Measurements from ENCODE around the gene ROBO2. TPM values are rescaled to one million over a fixed set of nuclear protein-coding genes. Genes with fewer than 3 reads are reported as not detected.

The ROBO2 gene
- total RNA-seq, 1 experiment from 2014 or later: not detected

- CTCF ChIA-PET: no interaction called here
- Histone ChIP-seq H3K27me3 (ENCODE audit: insufficient read depth, low read length) (no peaks in the 10 kb centered on the region), H3K9me3 (ENCODE audit: control insufficient read depth in 1 of 2, insufficient read depth in 1 of 2, low read depth in 1 of 2, low read length in 2 of 2) (peaks cover 11 to 14% of the 10 kb centered on the region in 2 experiments; a peak in 2 of 4 replicates)
These were observed 194.1 kb downstream of the ROBO2 start for GRCh38 chr3:77234004-77234403.

DNA sequence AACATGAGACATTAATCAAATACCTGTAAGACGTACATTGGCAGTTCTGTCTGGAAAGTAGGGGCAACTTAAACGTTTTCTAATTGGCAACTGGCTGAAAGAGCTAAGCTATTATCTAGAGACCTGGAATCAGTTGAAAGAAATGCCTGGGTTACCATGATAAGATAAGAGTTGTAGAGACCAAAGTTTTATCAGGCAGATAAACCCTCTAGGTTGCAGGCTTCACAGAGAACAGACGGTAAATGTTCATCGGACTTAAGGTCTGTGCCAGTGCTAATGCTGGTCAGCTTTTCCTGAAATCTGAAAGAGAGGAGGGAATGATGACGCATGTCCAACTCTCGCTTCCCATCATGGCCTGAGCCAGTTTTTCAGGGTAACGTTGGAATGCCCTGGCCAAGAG is 196.2 kb downstream of the ROBO2 start:
- H2AFZ ChIP-seq (ENCODE audit: low read depth, low read length, poor library complexity, severe bottlenecking): no peak overlapping the region
- H3K79me2 ChIP-seq (ENCODE audit: insufficient read depth, low read length): no peaks in the 10 kb centered on the region
- H3K4me3 ChIP-seq (replicated peaks in 1 of 2; ENCODE audit: low read depth in 1 of 2, low read length in 2 of 2): no peak overlapping the region
- H3K27ac ChIP-seq (ENCODE audit: low read depth, low read length): no peak overlapping the region
- H3K36me3 ChIP-seq (ENCODE audit: control insufficient read depth in 1 of 2, insufficient read depth in 2 of 2, low read length in 2 of 2): no peaks in the 10 kb centered on the region
- no peak overlapping the region for H3K9ac ChIP-seq (ENCODE audit: low read length)
- peaks cover 8 to 11% of the 10 kb centered on the region in 2 experiments; a peak in 2 of 4 replicates for H3K9me3 ChIP-seq (ENCODE audit: control insufficient read depth in 1 of 2, insufficient read depth in 1 of 2, low read depth in 1 of 2, low read length in 2 of 2)
- ChIA-PET CTCF (no interaction called here), RAD21 (ENCODE audit: low non-redundant PET in 1 of 2, low total read pairs in 2 of 2, uncharacterized antibody in 2 of 2, unreplicated experiment in 2 of 2) (no interaction called here), POLR2A (no interaction called here)
- no peaks in the 10 kb centered on the region for H4K20me1 ChIP-seq (ENCODE audit: insufficient read depth)
- intact Hi-C loops (cut with micrococcal nuclease): no loop called here
- no peaks in the 10 kb centered on the region for H3K9me2 ChIP-seq (ENCODE audit: insufficient read depth)
- no TSS peak for BruUV-seq (replicated peaks)
- H3K27me3 ChIP-seq (ENCODE audit: insufficient read depth, low read length): no peaks in the 10 kb centered on the region
- ATAC-seq (no peak), DNase-seq (ENCODE audit: low read depth, low spot score) (no peak)
- H3K4me1 ChIP-seq (ENCODE audit: control insufficient read depth in 1 of 2, insufficient read depth in 2 of 2, low read length in 2 of 2): no peaks in the 10 kb centered on the region
- no peak overlapping the region for H3K4me2 ChIP-seq (ENCODE audit: low read length)
- no peak for TF ChIP-seq ATF3 (IDR thresholded peaks at IDR 0.05)
- TF ChIP-seq EZH2phosphoT487 (IDR thresholded peaks at IDR 0.05; ENCODE audit: borderline replicate concordance): no peak
- TF ChIP-seq REST (IDR thresholded peaks at IDR 0.05; ENCODE audit: low read depth): no peak
- TF ChIP-seq, protein P1, sequence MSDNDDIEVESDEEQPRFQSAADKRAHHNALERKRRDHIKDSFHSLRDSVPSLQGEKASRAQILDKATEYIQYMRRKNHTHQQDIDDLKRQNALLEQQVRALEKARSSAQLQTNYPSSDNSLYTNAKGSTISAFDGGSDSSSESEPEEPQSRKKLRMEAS (IDR thresholded peaks at IDR 0.05): no peak
- no peak for TF ChIP-seq POLR2A (IDR thresholded peaks at IDR 0.05; ENCODE audit: borderline replicate concordance, extremely low read depth, insufficient read depth, insufficient read length)
- no peak for TF ChIP-seq RAD21 (IDR thresholded peaks at IDR 0.05; ENCODE audit: low read depth)
- TF ChIP-seq CEBPB (IDR thresholded peaks at IDR 0.05; ENCODE audit: low read depth): no peak
- TF ChIP-seq, protein P2, sequence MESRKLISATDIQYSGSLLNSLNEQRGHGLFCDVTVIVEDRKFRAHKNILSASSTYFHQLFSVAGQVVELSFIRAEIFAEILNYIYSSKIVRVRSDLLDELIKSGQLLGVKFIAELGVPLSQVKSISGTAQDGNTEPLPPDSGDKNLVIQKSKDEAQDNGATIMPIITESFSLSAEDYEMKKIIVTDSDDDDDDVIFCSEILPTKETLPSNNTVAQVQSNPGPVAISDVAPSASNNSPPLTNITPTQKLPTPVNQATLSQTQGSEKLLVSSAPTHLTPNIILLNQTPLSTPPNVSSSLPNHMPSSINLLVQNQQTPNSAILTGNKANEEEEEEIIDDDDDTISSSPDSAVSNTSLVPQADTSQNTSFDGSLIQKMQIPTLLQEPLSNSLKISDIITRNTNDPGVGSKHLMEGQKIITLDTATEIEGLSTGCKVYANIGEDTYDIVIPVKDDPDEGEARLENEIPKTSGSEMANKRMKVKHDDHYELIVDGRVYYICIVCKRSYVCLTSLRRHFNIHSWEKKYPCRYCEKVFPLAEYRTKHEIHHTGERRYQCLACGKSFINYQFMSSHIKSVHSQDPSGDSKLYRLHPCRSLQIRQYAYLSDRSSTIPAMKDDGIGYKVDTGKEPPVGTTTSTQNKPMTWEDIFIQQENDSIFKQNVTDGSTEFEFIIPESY (IDR thresholded peaks at IDR 0.05; ENCODE audit: extremely low read depth, insufficient replicate concordance, low read length): no peak
- no peak for TF ChIP-seq SIN3A (IDR thresholded peaks at IDR 0.05; ENCODE audit: low read depth)
- no peak for TF ChIP-seq ELF1 (IDR thresholded peaks at IDR 0.05; ENCODE audit: borderline replicate concordance, low read depth)
- no peak for TF ChIP-seq TCF7L2 (IDR thresholded peaks at IDR 0.05; ENCODE audit: borderline replicate concordance, extremely low read depth, insufficient read depth, insufficient read length)
- no peak for TF ChIP-seq FOSL1 (IDR thresholded peaks at IDR 0.05; ENCODE audit: low read depth)

More at GRCh38 chr3:77234004-77234403, 194.1 kb downstream of the ROBO2 start:
- TF ChIP-seq SP1 (IDR thresholded peaks at IDR 0.05; ENCODE audit: low read depth) (no peak), FOSL1 (IDR thresholded peaks at IDR 0.05; ENCODE audit: low read depth) (no peak)
- TF ChIP-seq, protein P1 (IDR thresholded peaks at IDR 0.05): no peak
- ChIA-PET RAD21 (ENCODE audit: low non-redundant PET in 1 of 2, low total read pairs in 2 of 2, uncharacterized antibody in 2 of 2, unreplicated experiment in 2 of 2) (no interaction called here), POLR2A (no interaction called here)
- Histone ChIP-seq H3K9me2 (ENCODE audit: insufficient read depth) (no peaks in the 10 kb centered on the region), H3K4me2 (ENCODE audit: low read length) (no peak overlapping the region), H4K20me1 (ENCODE audit: insufficient read depth) (no peaks in the 10 kb centered on the region), H3K36me3 (ENCODE audit: control insufficient read depth in 1 of 2, insufficient read depth in 2 of 2, low read length in 2 of 2) (no peaks in the 10 kb centered on the region), H3K79me2 (ENCODE audit: insufficient read depth, low read length) (no peaks in the 10 kb centered on the region), H3K9ac (ENCODE audit: low read length) (no peak overlapping the region), H3K4me3 (replicated peaks in 1 of 2; ENCODE audit: low read depth in 1 of 2, low read length in 2 of 2) (no peak overlapping the region), H3K27ac (ENCODE audit: low read depth, low read length) (no peak overlapping the region), H2AFZ (ENCODE audit: low read depth, low read length, poor library complexity, severe bottlenecking) (no peak overlapping the region), H3K4me1 (ENCODE audit: control insufficient read depth in 1 of 2, insufficient read depth in 2 of 2, low read length in 2 of 2) (no peaks in the 10 kb centered on the region)
- DNase-seq (ENCODE audit: low read depth, low spot score) (no peak), ATAC-seq (no peak)
- intact Hi-C loops (cut with micrococcal nuclease): no loop called here
- no TSS peak for BruUV-seq (replicated peaks)

All from HCT116 (cell line).